Smooth muscle cell (in vitro differentiated cells): ENCODE results near the gene ZNF831. TPM values are rescaled to one million over a fixed set of nuclear protein-coding genes. Genes with fewer than 3 reads are reported as not detected.

Experiments used
- DNase-seq: peaks from one replicate; lab custom pipeline; 2025; ENCODE audit not compliant: unreplicated experiment; lab: John Stamatoyannopoulos, UW
- H2AFZ ChIP-seq: fragments of 200-600 bp; sonication (generic); 2 replicates; pipeline ENCODE4 v1.6.0; 2016; ENCODE audit warnings: antibody characterized with exemption, low read depth, mild to moderate bottlenecking
- H3F3A ChIP-seq: fragments of 200-600 bp; sonication (generic); 2 replicates; pipeline ENCODE4 v1.6.0; 2017; ENCODE audit warnings: antibody characterized with exemption, low read depth
- H3K27ac ChIP-seq: fragments of 200-600 bp; sonication (generic); 2 replicates; pipeline ENCODE4 v1.5.1; 2016; ENCODE audit warnings: low read depth, mild to moderate bottlenecking
- H3K27me3 ChIP-seq: fragments of 200-600 bp; sonication (generic); 2 replicates; pipeline ENCODE4 v1.6.1; 2016; ENCODE audit warnings: low read depth, mild to moderate bottlenecking
- H3K36me3 ChIP-seq: fragments of 200-600 bp; sonication (generic); 2 replicates; pipeline ENCODE4 v1.5.1; 2016; ENCODE audit warnings: low read depth
- H3K4me1 ChIP-seq: fragments of 200-600 bp; sonication (generic); 2 replicates; pipeline ENCODE4 v1.5.1; 2016; ENCODE audit warnings: low read depth
- H3K4me2 ChIP-seq: fragments of 200-600 bp; sonication (generic); 2 replicates; pipeline ENCODE4 v1.6.0; 2016; ENCODE audit warnings: mild to moderate bottlenecking
- H3K4me3 ChIP-seq: fragments of 200-600 bp; sonication (generic); 2 replicates; pipeline ENCODE4 v1.5.1; 2016; ENCODE audit warnings: mild to moderate bottlenecking
- H3K79me2 ChIP-seq: fragments of 200-600 bp; sonication (generic); 2 replicates; pipeline ENCODE4 v1.6.0; 2016; ENCODE audit warnings: low read depth, mild to moderate bottlenecking
- H3K9ac ChIP-seq: fragments of 200-600 bp; sonication (generic); 2 replicates; pipeline ENCODE4 v1.6.0; 2016; ENCODE audit warnings: low read depth
- H3K9me3 ChIP-seq: fragments of 200-600 bp; sonication (generic); replicated peaks from 2 replicates; pipeline ENCODE4 v1.5.1; 2016; ENCODE audit warnings: low read depth
- H4K20me1 ChIP-seq: fragments of 200-600 bp; sonication (generic); 2 replicates; pipeline ENCODE4 v1.6.0; 2016; ENCODE audit warnings: low read depth
- WGBS: methylation state at CpG from one replicate; pipeline ENCODE4 v1.1.7; 2016; ENCODE audit warnings: low lambda C conversion rate; 5-methylcytosine and 5-hydroxymethylcytosine counted together
- polyA plus RNA-seq: library from polyadenylated mRNA; unstranded; fragments of >200 nt; fragmentation: Nextera tagmentation; extraction: Ambion mirVana; gene quantifications from 2 replicates; pipeline ENCODE4 v1.2.1, GENCODE V29; 2016
- total RNA-seq: library from RNA; depleted of rRNA; stranded (reverse); fragments of >200 nt; gene quantifications from 2 replicates; pipeline ENCODE4 v1.2.3, GENCODE V29; 2014
- TF ChIP-seq, protein P1 (sequence below): fragments of 200-600 bp; sonication (generic); IDR thresholded peaks from 2 replicates; pipeline ENCODE4 v1.5.1; 2017; ENCODE audit warnings: borderline replicate concordance, mild to moderate bottlenecking, antibody characterized with exemption; ENCODE audit not compliant: insufficient read depth, poor library complexity, severe bottlenecking

ZNF831 gene
- total and polyA plus RNA-seq, 2 experiments from 2014 or later = not detected

DNA sequence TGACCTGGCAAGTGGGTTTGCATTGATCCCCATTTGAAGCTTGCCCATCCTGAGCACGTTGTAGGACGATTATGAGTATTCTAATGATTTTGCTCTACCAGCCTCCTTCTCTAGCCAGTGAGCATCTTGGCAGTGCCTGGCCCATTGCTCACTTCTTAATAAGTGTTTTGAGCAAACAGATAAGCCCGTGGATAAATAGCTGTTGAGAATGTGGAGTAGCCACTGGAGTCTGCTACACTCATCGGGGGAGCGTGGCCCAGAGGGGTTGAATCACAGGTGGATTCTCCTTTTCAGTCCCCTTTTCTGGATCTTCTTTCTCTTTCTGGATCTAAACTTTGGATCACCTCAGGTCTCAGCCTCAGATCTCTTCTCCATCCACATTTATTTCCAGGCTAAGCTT, 120.8 kb downstream of the ZNF831 start:
- Histone ChIP-seq H3K9ac (no peak overlapping the region), H3K27me3 (peaks cover 39% of the 10 kb centered on the region), H3K9me3 (no peaks in the 10 kb centered on the region), H4K20me1 (no peaks in the 10 kb centered on the region), H3F3A (no peaks in the 10 kb centered on the region), H3K4me3 (no peak overlapping the region), H3K79me2 (no peaks in the 10 kb centered on the region), H3K4me2 (no peak overlapping the region), H3K4me1 (no peaks in the 10 kb centered on the region), H3K27ac (no peak overlapping the region), H2AFZ (no peak overlapping the region), H3K36me3 (no peaks in the 10 kb centered on the region)
- TF ChIP-seq, protein P1, sequence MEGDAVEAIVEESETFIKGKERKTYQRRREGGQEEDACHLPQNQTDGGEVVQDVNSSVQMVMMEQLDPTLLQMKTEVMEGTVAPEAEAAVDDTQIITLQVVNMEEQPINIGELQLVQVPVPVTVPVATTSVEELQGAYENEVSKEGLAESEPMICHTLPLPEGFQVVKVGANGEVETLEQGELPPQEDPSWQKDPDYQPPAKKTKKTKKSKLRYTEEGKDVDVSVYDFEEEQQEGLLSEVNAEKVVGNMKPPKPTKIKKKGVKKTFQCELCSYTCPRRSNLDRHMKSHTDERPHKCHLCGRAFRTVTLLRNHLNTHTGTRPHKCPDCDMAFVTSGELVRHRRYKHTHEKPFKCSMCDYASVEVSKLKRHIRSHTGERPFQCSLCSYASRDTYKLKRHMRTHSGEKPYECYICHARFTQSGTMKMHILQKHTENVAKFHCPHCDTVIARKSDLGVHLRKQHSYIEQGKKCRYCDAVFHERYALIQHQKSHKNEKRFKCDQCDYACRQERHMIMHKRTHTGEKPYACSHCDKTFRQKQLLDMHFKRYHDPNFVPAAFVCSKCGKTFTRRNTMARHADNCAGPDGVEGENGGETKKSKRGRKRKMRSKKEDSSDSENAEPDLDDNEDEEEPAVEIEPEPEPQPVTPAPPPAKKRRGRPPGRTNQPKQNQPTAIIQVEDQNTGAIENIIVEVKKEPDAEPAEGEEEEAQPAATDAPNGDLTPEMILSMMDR = no peak
- no peak for DNase-seq
- WGBS = 83% methylated on average over 5 of the region's 5 CpGs

DNA sequence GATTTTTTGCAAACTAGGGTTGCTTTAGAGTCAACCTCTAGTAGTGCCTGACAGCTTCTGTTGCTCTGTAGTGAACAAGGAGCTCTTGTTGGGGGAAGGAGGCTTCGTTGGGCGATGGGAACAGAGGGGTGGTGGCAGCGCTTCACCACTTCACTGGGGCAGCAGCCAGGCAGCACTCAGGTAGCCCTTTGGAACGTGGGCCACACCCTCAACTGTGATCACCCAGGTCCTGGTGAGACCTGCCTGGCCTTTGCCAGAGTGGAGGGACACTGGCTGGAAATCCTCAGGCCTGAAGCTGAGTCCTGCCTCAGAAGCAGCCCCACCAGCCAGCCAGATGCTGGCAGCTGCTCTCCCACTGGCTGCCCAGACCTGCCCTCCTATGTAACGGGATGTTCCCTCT, 126.4 kb downstream of the ZNF831 start:
- Histone ChIP-seq H3K79me2 (no peaks in the 10 kb centered on the region), H3F3A (no peaks in the 10 kb centered on the region), H3K27me3 (peaks cover 42% of the 10 kb centered on the region), H3K9ac (no peak overlapping the region), H3K36me3 (no peaks in the 10 kb centered on the region), H3K9me3 (no peaks in the 10 kb centered on the region), H4K20me1 (no peaks in the 10 kb centered on the region), H3K4me2 (no peak overlapping the region), H3K27ac (no peak overlapping the region), H3K4me3 (no peak overlapping the region), H2AFZ (no peak overlapping the region), H3K4me1 (no peaks in the 10 kb centered on the region)
- WGBS = 78% methylated on average over 5 of the region's 5 CpGs
- DNase-seq = no peak
- TF ChIP-seq, protein P1 = no peak

DNA sequence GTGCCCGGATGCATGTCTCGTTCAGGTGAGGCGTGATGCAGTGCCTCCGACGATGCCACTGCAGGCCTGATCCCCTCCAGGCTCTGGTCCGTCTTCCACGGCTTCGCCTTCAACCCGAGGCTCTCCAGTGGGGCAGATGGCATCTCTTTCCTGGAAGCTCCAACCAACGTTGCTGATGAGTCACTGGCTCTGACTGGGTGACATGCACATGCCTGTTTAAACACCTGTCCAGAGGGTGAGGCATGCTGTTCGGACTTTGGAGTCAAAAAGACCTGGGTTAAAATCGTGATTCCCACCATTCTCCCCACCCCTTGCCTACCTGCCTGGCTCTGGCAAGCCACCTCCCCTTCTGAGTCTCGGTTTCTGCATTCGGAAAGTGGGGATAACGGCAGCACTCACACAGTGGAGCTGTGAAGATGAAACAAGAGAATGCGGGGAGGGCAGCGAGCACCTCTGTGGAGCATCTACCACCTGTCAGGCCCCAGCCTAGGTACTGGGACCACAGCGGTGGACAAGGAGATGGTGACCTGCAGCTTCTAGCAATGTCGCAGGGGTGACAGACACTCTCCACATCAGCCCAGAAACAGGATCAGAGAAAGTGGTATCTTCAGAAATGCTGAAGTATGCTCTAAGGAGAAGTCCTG, 128.2 kb downstream of the ZNF831 start:
- 88% methylated on average over 19 of the region's 19 CpGs for WGBS
- Histone ChIP-seq H3K9ac (no peak overlapping the region), H3K79me2 (no peaks in the 10 kb centered on the region), H3K9me3 (no peaks in the 10 kb centered on the region), H3F3A (no peaks in the 10 kb centered on the region), H3K36me3 (no peaks in the 10 kb centered on the region), H3K4me1 (no peaks in the 10 kb centered on the region), H2AFZ (no peak overlapping the region), H3K27ac (no peak overlapping the region), H3K4me3 (no peak overlapping the region), H3K27me3 (peaks cover 48% of the 10 kb centered on the region), H4K20me1 (no peaks in the 10 kb centered on the region), H3K4me2 (no peak overlapping the region)
- DNase-seq = no peak
- TF ChIP-seq, protein P1 = no peak

DNA sequence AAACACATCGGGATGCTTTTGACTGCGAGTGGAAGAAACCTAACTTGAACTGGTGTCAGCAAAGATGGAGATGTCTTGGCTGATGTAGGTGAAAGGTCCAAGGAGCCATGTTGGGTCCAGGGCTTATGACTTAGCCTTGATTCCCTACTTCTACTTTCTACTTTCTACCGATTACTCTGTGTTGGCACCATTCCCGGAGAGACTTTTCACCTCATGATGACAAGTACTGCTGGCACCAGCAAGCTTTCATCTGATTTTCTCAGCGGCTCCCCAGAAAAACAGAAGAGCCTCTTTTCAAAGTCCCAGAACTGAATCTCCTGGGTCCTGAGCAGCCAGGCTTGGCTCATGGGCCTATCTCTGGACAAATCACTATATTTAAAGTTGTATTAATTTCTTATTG, 131.9 kb downstream of the ZNF831 start:
- Histone ChIP-seq H3K36me3 (no peaks in the 10 kb centered on the region), H3K4me1 (no peaks in the 10 kb centered on the region), H3K27me3 (peaks cover 68% of the 10 kb centered on the region), H3F3A (no peaks in the 10 kb centered on the region), H3K79me2 (no peaks in the 10 kb centered on the region), H3K9ac (no peak overlapping the region), H3K4me2 (no peak overlapping the region), H2AFZ (no peak overlapping the region), H4K20me1 (no peaks in the 10 kb centered on the region), H3K27ac (no peak overlapping the region), H3K4me3 (no peak overlapping the region), H3K9me3 (no peaks in the 10 kb centered on the region)
- WGBS = 72% methylated on average over 5 of the region's 5 CpGs
- TF ChIP-seq, protein P1 = no peak
- DNase-seq = no peak
